HEK293 (cell line): ENCODE measurements around the gene CABP4.

Experiments
- GLIS1 ChIP-seq: fragments of 450-650 bp; formaldehyde crosslinking; IDR thresholded peaks from 2 replicates; pipeline ENCODE4 v1.5.1; 2016; ENCODE audit warnings: missing biosample characterization, missing genetic modification characterization
- HOXD13 ChIP-seq: sonication (generic); formaldehyde crosslinking; IDR thresholded peaks from 2 replicates; pipeline ENCODE4 v1.8.0; 2022; ENCODE audit warnings: missing genetic modification reagents, borderline replicate concordance
- IKZF3 ChIP-seq: fragments of 450-650 bp; IDR thresholded peaks from 2 replicates; pipeline ENCODE4 v1.5.0; 2018; ENCODE audit warnings: missing biosample characterization, mild to moderate bottlenecking, missing genetic modification characterization, moderate library complexity
- KLF8 ChIP-seq: fragments of 450-650 bp; formaldehyde crosslinking; IDR thresholded peaks from 2 replicates; pipeline ENCODE4 v1.5.1; 2016; ENCODE audit warnings: missing biosample characterization, missing genetic modification characterization
- MZF1 ChIP-seq: fragments of 450-650 bp; formaldehyde crosslinking; IDR thresholded peaks from 2 replicates; pipeline ENCODE4 v1.5.1; 2017; ENCODE audit warnings: missing biosample characterization, missing genetic modification characterization, borderline replicate concordance
- YY1 ChIP-seq: fragments of 450-650 bp; formaldehyde crosslinking; IDR thresholded peaks from 2 replicates; pipeline ENCODE4 v1.5.1; 2018; ENCODE audit warnings: missing biosample characterization, missing genetic modification characterization
- ZBTB17 ChIP-seq: fragments of 450-650 bp; formaldehyde crosslinking; IDR thresholded peaks from 2 replicates; pipeline ENCODE4 v1.5.1; 2016; ENCODE audit warnings: missing biosample characterization, missing genetic modification characterization
- ZNF112 ChIP-seq: fragments of 450-650 bp; formaldehyde crosslinking; IDR thresholded peaks from 2 replicates; pipeline ENCODE4 v1.5.0; 2017; ENCODE audit warnings: missing biosample characterization, missing genetic modification characterization
- ZNF114 ChIP-seq: fragments of 450-650 bp; formaldehyde crosslinking; IDR thresholded peaks from 2 replicates; pipeline ENCODE4 v1.5.0; 2017; ENCODE audit warnings: missing biosample characterization, missing genetic modification characterization
- ZNF146 ChIP-seq: fragments of 450-650 bp; formaldehyde crosslinking; IDR thresholded peaks from 2 replicates; pipeline ENCODE4 v1.5.1; 2016; ENCODE audit warnings: missing biosample characterization, missing genetic modification characterization
- ZNF184 ChIP-seq: fragments of 450-650 bp; IDR thresholded peaks from 2 replicates; pipeline ENCODE4 v1.5.1; 2018; ENCODE audit warnings: missing biosample characterization, mild to moderate bottlenecking, missing genetic modification characterization
- ZNF223 ChIP-seq: fragments of 450-650 bp; formaldehyde crosslinking; IDR thresholded peaks from 2 replicates; pipeline ENCODE4 v1.5.1; 2016; ENCODE audit warnings: missing biosample characterization, missing genetic modification characterization
- ZNF23 ChIP-seq: fragments of 450-650 bp; formaldehyde crosslinking; IDR thresholded peaks from 2 replicates; pipeline ENCODE4 v1.5.1; 2016; ENCODE audit warnings: missing biosample characterization, missing genetic modification characterization, borderline replicate concordance
- ZNF24 ChIP-seq: fragments of 450-650 bp; formaldehyde crosslinking; IDR thresholded peaks from 2 replicates; pipeline ENCODE4 v1.5.1; 2016; ENCODE audit warnings: missing biosample characterization, missing genetic modification characterization
- ZNF266 ChIP-seq: fragments of 450-650 bp; formaldehyde crosslinking; IDR thresholded peaks from 2 replicates; pipeline ENCODE4 v1.5.1; 2016; ENCODE audit warnings: missing biosample characterization, missing genetic modification characterization, low read depth
- ZNF335 ChIP-seq: fragments of 450-650 bp; formaldehyde crosslinking; conservative IDR thresholded peaks from 2 replicates; pipeline ENCODE4 v1.5.1; 2016; ENCODE audit warnings: missing biosample characterization, missing genetic modification characterization
- ZNF404 ChIP-seq: fragments of 450-650 bp; formaldehyde crosslinking; IDR thresholded peaks from 2 replicates; pipeline ENCODE4 v1.5.1; 2017; ENCODE audit warnings: missing biosample characterization, missing genetic modification characterization
- ZNF501 ChIP-seq: fragments of 450-650 bp; formaldehyde crosslinking; IDR thresholded peaks from 2 replicates; pipeline ENCODE4 v1.5.1; 2016; ENCODE audit warnings: missing biosample characterization, missing genetic modification characterization
- ZNF555 ChIP-seq: fragments of 450-650 bp; formaldehyde crosslinking; conservative IDR thresholded peaks from 2 replicates; pipeline ENCODE4 v1.5.1; 2017; ENCODE audit warnings: missing biosample characterization, mild to moderate bottlenecking, missing genetic modification characterization, inconsistent platforms
- ZNF585B ChIP-seq: fragments of 450-650 bp; formaldehyde crosslinking; IDR thresholded peaks from 2 replicates; pipeline ENCODE4 v1.5.1; 2016; ENCODE audit warnings: missing biosample characterization, missing genetic modification characterization
- ZNF623 ChIP-seq: fragments of 450-650 bp; formaldehyde crosslinking; IDR thresholded peaks from 2 replicates; pipeline ENCODE4 v1.5.1; 2016; ENCODE audit warnings: missing biosample characterization, missing genetic modification characterization
- ZSCAN30 ChIP-seq: fragments of 450-650 bp; IDR thresholded peaks from 2 replicates; pipeline ENCODE4 v1.5.1; 2018; ENCODE audit warnings: missing biosample characterization, mild to moderate bottlenecking, missing genetic modification characterization, moderate library complexity
- TF ChIP-seq, protein P1 (sequence below): fragments of 450-650 bp; formaldehyde crosslinking; IDR thresholded peaks from 2 replicates; pipeline ENCODE4 v1.5.1; 2016; ENCODE audit warnings: missing biosample characterization, missing genetic modification characterization
- TF ChIP-seq, protein P2 (sequence below): fragments of 450-650 bp; formaldehyde crosslinking; IDR thresholded peaks from 2 replicates; pipeline ENCODE4 v1.5.1; 2016; ENCODE audit warnings: missing biosample characterization, missing genetic modification characterization, borderline replicate concordance
- TF ChIP-seq, protein P3 (sequence below): fragments of 450-650 bp; formaldehyde crosslinking; IDR thresholded peaks from 2 replicates; pipeline ENCODE4 v1.5.1; 2017; ENCODE audit warnings: missing biosample characterization, mild to moderate bottlenecking, missing genetic modification characterization, moderate library complexity
- TF ChIP-seq, protein P4 (sequence below): fragments of 450-650 bp; formaldehyde crosslinking; IDR thresholded peaks from 2 replicates; pipeline ENCODE4 v1.5.1; 2016; ENCODE audit warnings: missing biosample characterization, missing genetic modification characterization
- TF ChIP-seq, protein P5 (sequence below): fragments of 450-650 bp; formaldehyde crosslinking; IDR thresholded peaks from 2 replicates; pipeline ENCODE4 v1.5.1; 2016; ENCODE audit warnings: missing biosample characterization, missing genetic modification characterization
- TF ChIP-seq, protein P6 (sequence below): fragments of 450-650 bp; formaldehyde crosslinking; IDR thresholded peaks from 2 replicates; pipeline ENCODE4 v1.5.1; 2017; ENCODE audit warnings: missing biosample characterization, missing genetic modification characterization
- TF ChIP-seq, protein P7 (sequence below): fragments of 450-650 bp; formaldehyde crosslinking; IDR thresholded peaks from 2 replicates; pipeline ENCODE4 v1.5.1; 2016; ENCODE audit warnings: missing biosample characterization, missing genetic modification characterization

The CABP4 gene

DNA sequence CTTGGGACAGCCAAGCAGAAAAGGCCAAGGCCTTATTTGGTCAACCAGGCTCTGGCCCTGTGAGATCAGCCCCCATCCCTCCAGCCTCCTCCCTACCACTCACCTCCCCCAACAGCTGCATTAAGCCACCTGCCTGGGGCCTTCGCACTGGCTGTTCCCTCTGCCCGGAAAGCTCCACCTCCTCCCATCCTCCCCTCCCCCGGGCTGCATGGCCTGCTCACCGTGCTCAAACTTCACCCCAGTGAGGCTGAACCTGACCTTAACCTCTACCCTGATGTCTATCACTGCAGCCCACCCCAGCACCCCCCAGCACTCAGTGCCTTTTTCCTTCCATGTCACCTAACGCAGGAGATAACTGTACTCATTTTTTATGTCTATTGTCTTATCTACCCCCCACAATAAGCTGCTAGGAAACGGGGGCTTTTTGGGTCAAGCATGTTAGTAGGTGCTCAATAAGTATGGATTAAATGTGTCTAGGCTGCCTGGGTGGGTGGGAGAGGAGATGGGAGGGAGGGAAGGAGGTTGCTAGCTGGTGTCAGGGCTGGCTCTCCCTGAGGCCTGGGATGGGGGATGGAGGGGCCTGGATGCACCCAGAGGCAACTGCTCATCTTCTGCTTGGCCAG lies 18.6 kb upstream of the CABP4 start (continued):
- TF ChIP-seq, protein P1, sequence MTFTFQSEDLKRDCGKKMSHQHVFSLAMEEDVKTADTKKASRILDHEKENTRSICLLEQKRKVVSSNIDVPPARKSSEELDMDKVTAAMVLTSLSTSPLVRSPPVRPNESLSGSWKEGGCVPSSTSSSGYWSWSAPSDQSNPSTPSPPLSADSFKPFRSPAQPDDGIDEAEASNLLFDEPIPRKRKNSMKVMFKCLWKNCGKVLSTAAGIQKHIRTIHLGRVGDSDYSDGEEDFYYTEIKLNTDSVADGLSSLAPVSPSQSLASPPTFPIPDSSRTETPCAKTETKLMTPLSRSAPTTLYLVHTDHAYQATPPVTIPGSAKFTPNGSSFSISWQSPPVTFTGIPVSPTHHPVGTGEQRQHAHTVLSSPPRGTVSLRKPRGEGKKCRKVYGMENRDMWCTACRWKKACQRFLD = no peak
- TF ChIP-seq, protein P2, sequence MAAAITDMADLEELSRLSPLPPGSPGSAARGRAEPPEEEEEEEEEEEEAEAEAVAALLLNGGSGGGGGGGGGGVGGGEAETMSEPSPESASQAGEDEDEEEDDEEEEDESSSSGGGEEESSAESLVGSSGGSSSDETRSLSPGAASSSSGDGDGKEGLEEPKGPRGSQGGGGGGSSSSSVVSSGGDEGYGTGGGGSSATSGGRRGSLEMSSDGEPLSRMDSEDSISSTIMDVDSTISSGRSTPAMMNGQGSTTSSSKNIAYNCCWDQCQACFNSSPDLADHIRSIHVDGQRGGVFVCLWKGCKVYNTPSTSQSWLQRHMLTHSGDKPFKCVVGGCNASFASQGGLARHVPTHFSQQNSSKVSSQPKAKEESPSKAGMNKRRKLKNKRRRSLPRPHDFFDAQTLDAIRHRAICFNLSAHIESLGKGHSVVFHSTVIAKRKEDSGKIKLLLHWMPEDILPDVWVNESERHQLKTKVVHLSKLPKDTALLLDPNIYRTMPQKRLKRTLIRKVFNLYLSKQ (tag by site-specific recombination) = no peak
- TF ChIP-seq ZSCAN30 (no peak), ZNF623 (tag by site-specific recombination) (no peak), ZNF114 (no peak), ZNF585B (tag by site-specific recombination) (no peak), GLIS1 (tag by site-specific recombination) (peak; percentile 48; the same call in 1 of the 2 replicates), ZBTB17 (peak; percentile 58; the same call in 1 of the 2 replicates), ZNF146 (tag by site-specific recombination) (no peak), IKZF3 (tag by site-specific recombination) (no peak), ZNF404 (no peak), ZNF501 (no peak), ZNF266 (tag by site-specific recombination) (no peak), YY1 (tag by site-specific recombination) (no peak), ZNF335 (tag by site-specific recombination) (no peak), ZNF223 (no peak), HOXD13 (CRISPR knock-in tag) (no peak), ZNF24 (tag by site-specific recombination) (peak; percentile 38; the same call in 1 of the 2 replicates), KLF8 (tag by site-specific recombination) (peak; percentile 54; the same call in 1 of the 2 replicates), ZNF23 (tag by site-specific recombination) (no peak), ZNF555 (tag by site-specific recombination) (no peak), MZF1 (tag by site-specific recombination) (no peak), ZNF112 (tag by site-specific recombination) (no peak), ZNF184 (tag by site-specific recombination) (no peak)
- TF ChIP-seq, protein P3, sequence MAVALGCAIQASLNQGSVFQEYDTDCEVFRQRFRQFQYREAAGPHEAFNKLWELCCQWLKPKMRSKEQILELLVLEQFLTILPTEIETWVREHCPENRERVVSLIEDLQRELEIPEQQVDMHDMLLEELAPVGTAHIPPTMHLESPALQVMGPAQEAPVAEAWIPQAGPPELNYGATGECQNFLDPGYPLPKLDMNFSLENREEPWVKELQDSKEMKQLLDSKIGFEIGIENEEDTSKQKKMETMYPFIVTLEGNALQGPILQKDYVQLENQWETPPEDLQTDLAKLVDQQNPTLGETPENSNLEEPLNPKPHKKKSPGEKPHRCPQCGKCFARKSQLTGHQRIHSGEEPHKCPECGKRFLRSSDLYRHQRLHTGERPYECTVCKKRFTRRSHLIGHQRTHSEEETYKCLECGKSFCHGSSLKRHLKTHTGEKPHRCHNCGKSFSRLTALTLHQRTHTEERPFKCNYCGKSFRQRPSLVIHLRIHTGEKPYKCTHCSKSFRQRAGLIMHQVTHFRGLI (tag by site-specific recombination) = no peak
- TF ChIP-seq, protein P4, sequence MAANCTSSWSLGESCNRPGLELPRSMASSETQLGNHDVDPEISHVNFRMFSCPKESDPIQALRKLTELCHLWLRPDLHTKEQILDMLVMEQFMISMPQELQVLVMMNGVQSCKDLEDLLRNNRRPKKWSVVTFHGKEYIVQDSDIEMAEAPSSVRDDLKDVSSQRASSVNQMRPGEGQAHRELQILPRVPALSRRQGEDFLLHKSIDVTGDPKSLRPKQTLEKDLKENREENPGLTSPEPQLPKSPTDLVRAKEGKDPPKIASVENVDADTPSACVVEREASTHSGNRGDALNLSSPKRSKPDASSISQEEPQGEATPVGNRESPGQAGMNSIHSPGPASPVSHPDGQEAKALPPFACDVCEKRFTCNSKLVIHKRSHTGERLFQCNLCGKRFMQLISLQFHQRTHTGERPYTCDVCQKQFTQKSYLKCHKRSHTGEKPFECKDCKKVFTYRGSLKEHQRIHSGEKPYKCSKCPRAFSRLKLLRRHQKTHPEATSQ (tag by site-specific recombination) = no peak
- TF ChIP-seq, protein P5, sequence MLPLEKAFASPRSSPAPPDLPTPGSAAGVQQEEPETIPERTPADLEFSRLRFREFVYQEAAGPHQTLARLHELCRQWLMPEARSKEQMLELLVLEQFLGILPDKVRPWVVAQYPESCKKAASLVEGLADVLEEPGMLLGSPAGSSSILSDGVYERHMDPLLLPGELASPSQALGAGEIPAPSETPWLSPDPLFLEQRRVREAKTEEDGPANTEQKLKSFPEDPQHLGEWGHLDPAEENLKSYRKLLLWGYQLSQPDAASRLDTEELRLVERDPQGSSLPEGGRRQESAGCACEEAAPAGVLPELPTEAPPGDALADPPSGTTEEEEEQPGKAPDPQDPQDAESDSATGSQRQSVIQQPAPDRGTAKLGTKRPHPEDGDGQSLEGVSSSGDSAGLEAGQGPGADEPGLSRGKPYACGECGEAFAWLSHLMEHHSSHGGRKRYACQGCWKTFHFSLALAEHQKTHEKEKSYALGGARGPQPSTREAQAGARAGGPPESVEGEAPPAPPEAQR (tag by site-specific recombination) = no peak
- TF ChIP-seq, protein P6, sequence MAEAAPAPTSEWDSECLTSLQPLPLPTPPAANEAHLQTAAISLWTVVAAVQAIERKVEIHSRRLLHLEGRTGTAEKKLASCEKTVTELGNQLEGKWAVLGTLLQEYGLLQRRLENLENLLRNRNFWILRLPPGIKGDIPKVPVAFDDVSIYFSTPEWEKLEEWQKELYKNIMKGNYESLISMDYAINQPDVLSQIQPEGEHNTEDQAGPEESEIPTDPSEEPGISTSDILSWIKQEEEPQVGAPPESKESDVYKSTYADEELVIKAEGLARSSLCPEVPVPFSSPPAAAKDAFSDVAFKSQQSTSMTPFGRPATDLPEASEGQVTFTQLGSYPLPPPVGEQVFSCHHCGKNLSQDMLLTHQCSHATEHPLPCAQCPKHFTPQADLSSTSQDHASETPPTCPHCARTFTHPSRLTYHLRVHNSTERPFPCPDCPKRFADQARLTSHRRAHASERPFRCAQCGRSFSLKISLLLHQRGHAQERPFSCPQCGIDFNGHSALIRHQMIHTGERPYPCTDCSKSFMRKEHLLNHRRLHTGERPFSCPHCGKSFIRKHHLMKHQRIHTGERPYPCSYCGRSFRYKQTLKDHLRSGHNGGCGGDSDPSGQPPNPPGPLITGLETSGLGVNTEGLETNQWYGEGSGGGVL (tag by site-specific recombination) = peak; percentile 47; the same call in 1 of the 2 replicates
- TF ChIP-seq, protein P7, sequence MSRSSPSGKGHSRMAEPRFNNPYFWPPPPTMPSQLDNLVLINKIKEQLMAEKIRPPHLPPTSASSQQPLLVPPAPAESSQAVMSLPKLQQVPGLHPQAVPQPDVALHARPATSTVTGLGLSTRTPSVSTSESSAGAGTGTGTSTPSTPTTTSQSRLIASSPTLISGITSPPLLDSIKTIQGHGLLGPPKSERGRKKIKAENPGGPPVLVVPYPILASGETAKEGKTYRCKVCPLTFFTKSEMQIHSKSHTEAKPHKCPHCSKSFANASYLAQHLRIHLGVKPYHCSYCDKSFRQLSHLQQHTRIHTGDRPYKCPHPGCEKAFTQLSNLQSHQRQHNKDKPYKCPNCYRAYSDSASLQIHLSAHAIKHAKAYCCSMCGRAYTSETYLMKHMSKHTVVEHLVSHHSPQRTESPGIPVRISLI (tag by site-specific recombination) = no peak
